ENCODE measurements around the gene LIPC. TPM values are rescaled to one million over a fixed set of nuclear protein-coding genes. Genes with fewer than 3 reads are reported as not detected.

LIPC gene
- polyA plus RNA-seq, 3 donors: 0.37 TPM; not detected in 2

GRCh38 chr15:58544756-58545155 is 113.0 kb downstream of the LIPC start:
- Histone ChIP-seq H3K4me3 (replicated peaks in 1 of 3; ENCODE audit: low read depth in 2 of 3, low read length in 3 of 3) (no peak overlapping the region), H2AFZ (ENCODE audit: insufficient read depth, low read depth, low read length, poor library complexity, severe bottlenecking) (no peak overlapping the region), H4K20me1 (ENCODE audit: insufficient read depth, low read length) (no peaks in the 10 kb centered on the region), H3K4me2 (replicated peaks; ENCODE audit: extremely low read depth, low read length, poor library complexity, severe bottlenecking) (no peak overlapping the region), H3K27me3 (ENCODE audit: control insufficient read depth in 2 of 2, insufficient read depth in 2 of 2, low read length in 2 of 2) (no peaks in the 10 kb centered on the region), H3K36me3 (replicated peaks in 1 of 2; ENCODE audit: control insufficient read depth in 1 of 2, insufficient read depth in 2 of 2, low read length in 2 of 2) (no peaks in the 10 kb centered on the region), H3K9me3 (replicated peaks in 1 of 2; ENCODE audit: control insufficient read depth in 1 of 2, insufficient read depth in 1 of 2, low read length in 2 of 2) (no peaks in the 10 kb centered on the region), H3K4me1 (ENCODE audit: control insufficient read depth in 1 of 2, insufficient read depth in 2 of 2, low read length in 2 of 2) (no peaks in the 10 kb centered on the region), H3K27ac (ENCODE audit: low read depth in 1 of 2, low read length in 2 of 2) (no peak overlapping the region), H3K79me2 (ENCODE audit: insufficient read depth, low read length) (no peaks in the 10 kb centered on the region), H3K9ac (ENCODE audit: insufficient read depth, low read length, poor library complexity, severe bottlenecking) (no peak overlapping the region)
- Mint-ChIP-seq H3K9me3 (peaks cover 0 to 2% (median 0%) of the 10 kb centered on the region in 7 donors), H3K27me3 (ENCODE audit: low read depth in 3 of 3) (peaks cover 0 to 2% (median 2%) of the 10 kb centered on the region in 3 donors), H3K4me3 (no peak overlapping the region), H3K4me1 (no peaks in the 10 kb centered on the region), H3K36me3 (no peaks in the 10 kb centered on the region), H3K27ac (no peak overlapping the region)
- DNase-seq: no peak
- intact Hi-C loops (cut with micrococcal nuclease): no loop called here
- TF ChIP-seq CTCF (IDR thresholded peaks at IDR 0.05): no peak
- WGBS (ENCODE audit: insufficient coverage): no CpG with 5 or more reads among the region's 5 CpGs

- Histone ChIP-seq H3K9ac (ENCODE audit: insufficient read depth, low read length, poor library complexity, severe bottlenecking) (no peak overlapping the region), H3K27me3 (ENCODE audit: control insufficient read depth in 2 of 2, insufficient read depth in 2 of 2, low read length in 2 of 2) (no peaks in the 10 kb centered on the region), H3K4me2 (replicated peaks; ENCODE audit: extremely low read depth, low read length, poor library complexity, severe bottlenecking) (no peak overlapping the region), H3K79me2 (ENCODE audit: insufficient read depth, low read length) (no peaks in the 10 kb centered on the region), H4K20me1 (ENCODE audit: insufficient read depth, low read length) (no peaks in the 10 kb centered on the region), H3K27ac (ENCODE audit: low read depth in 1 of 2, low read length in 2 of 2) (no peak overlapping the region), H3K9me3 (replicated peaks in 1 of 2; ENCODE audit: control insufficient read depth in 1 of 2, insufficient read depth in 1 of 2, low read length in 2 of 2) (no peaks in the 10 kb centered on the region), H3K4me3 (replicated peaks in 1 of 3; ENCODE audit: low read depth in 2 of 3, low read length in 3 of 3) (no peak overlapping the region), H3K4me1 (ENCODE audit: control insufficient read depth in 1 of 2, insufficient read depth in 2 of 2, low read length in 2 of 2) (no peaks in the 10 kb centered on the region), H3K36me3 (replicated peaks in 1 of 2; ENCODE audit: control insufficient read depth in 1 of 2, insufficient read depth in 2 of 2, low read length in 2 of 2) (no peaks in the 10 kb centered on the region), H2AFZ (ENCODE audit: insufficient read depth, low read depth, low read length, poor library complexity, severe bottlenecking) (no peak overlapping the region)
- no peak for DNase-seq
- H3K4me3 Mint-ChIP-seq: no peak overlapping the region
- intact Hi-C loops (cut with micrococcal nuclease): no loop called here
- no peak for TF ChIP-seq CTCF (IDR thresholded peaks at IDR 0.05)
- no peaks in the 10 kb centered on the region for H3K36me3 Mint-ChIP-seq
- peaks cover 0 to 3% (median 2%) of the 10 kb centered on the region in 3 donors for H3K27me3 Mint-ChIP-seq (ENCODE audit: low read depth in 3 of 3)
- no peaks in the 10 kb centered on the region for H3K4me1 Mint-ChIP-seq
- no peak overlapping the region for H3K27ac Mint-ChIP-seq
- H3K9me3 Mint-ChIP-seq: peaks cover 0 to 2% (median 0%) of the 10 kb centered on the region in 7 donors
- WGBS (ENCODE audit: insufficient coverage): 96% methylated on average over 12 of the region's 18 CpGs
Observed at GRCh38 chr15:58545307-58546065, 113.7 kb downstream of the LIPC start.

Data from CD14-positive monocyte (primary cell).